SK-N-SH (cell line): ENCODE data around the gene CUX1. TPM values are rescaled to one million over a fixed set of nuclear protein-coding genes. Genes with fewer than 3 reads are reported as not detected.

ENCODE experiments used
- CTCF ChIA-PET: fragments of 300-600, 350-600 bp; formaldehyde crosslinking; extraction: SDS; loops from one replicate; lab custom pipeline; 2021; lab: Yijun Ruan, JAX
- POLR2A ChIA-PET: fragments of 350-600 bp; sonication (Branson Sonifier 250); formaldehyde crosslinking; extraction: SDS; loops from one replicate; lab custom pipeline; 2020; ENCODE audit warnings: antibody characterized with exemption, inconsistent platforms; lab: Yijun Ruan, JAX
- DNase-seq: peaks from one replicate; pipeline ENCODE4 v3.0.0; 2012
- H2AFZ ChIP-seq: fragments of 200-600 bp; sonication (generic); 2 replicates; pipeline ENCODE4 v1.8.1; 2016; ENCODE audit warnings: antibody characterized with exemption, mild to moderate bottlenecking, low read depth
- H3F3A ChIP-seq: fragments of 200-600 bp; sonication (generic); replicated peaks from 2 replicates; pipeline ENCODE3; 2016; ENCODE audit warnings: antibody characterized with exemption, mild to moderate bottlenecking; ENCODE audit not compliant: insufficient read depth
- H3K27ac ChIP-seq, 2 experiments: fragments of 200-500 bp in 1 of 2; fragments of 200-600 bp in 1 of 2; sonication (Bioruptor generic) in 1 of 2; sonication (generic), shearing (Covaris generic) in 1 of 2; 2 replicates each; pipeline versions ENCODE4 v1.5.1 to v1.6.1; 2014 to 2016; ENCODE audit warnings: low read depth in 2 of 2, inconsistent platforms in 1 of 2, low read length in 1 of 2, mild to moderate bottlenecking in 1 of 2, mixed read lengths in 1 of 2
- H3K27me3 ChIP-seq: fragments of 200-600 bp; sonication (generic), shearing (Covaris generic); 2 replicates; pipeline ENCODE4 v1.6.1; 2016; ENCODE audit warnings: mixed run types; ENCODE audit not compliant: insufficient read depth
- H3K36me3 ChIP-seq, 2 experiments: fragments of 200-500 bp in 1 of 2; fragments of 200-600 bp in 1 of 2; sonication (Bioruptor generic) in 1 of 2; sonication (generic) in 1 of 2; replicated peaks in 1 of 2; 2 replicates each; pipeline versions ENCODE3 to v1.5.1; 2014 to 2016; ENCODE audit warnings: low read length in 1 of 2, mild to moderate bottlenecking in 1 of 2; ENCODE audit not compliant: insufficient read depth in 2 of 2, control insufficient read depth in 1 of 2
- H3K4me1 ChIP-seq, 2 experiments: fragments of 200-500 bp in 1 of 2; fragments of 200-600 bp in 1 of 2; sonication (Bioruptor generic) in 1 of 2; sonication (generic), shearing (Covaris generic) in 1 of 2; 2 replicates each; pipeline versions ENCODE4 v1.5.1 to v1.6.1; 2014 to 2016; ENCODE audit warnings: low read depth in 1 of 2, low read length in 1 of 2, mixed run types in 1 of 2; ENCODE audit not compliant: insufficient read depth in 2 of 2, control insufficient read depth in 1 of 2
- H3K4me2 ChIP-seq: fragments of 200-600 bp; sonication (generic), shearing (Covaris generic); 2 replicates; pipeline ENCODE4 v1.6.1; 2017; ENCODE audit warnings: mixed run types
- H3K4me3 ChIP-seq, 2 experiments: fragments of 200-500 bp in 1 of 2; fragments of 200-600 bp in 1 of 2; sonication (Bioruptor generic) in 1 of 2; sonication (generic), shearing (Covaris generic) in 1 of 2; 2 replicates each; pipeline versions ENCODE4 v1.5.1 to v1.8.1; 2014 to 2016; ENCODE audit warnings: low read depth in 2 of 2, inconsistent platforms in 1 of 2, low read length in 1 of 2, mild to moderate bottlenecking in 1 of 2, mixed read lengths in 1 of 2, moderate library complexity in 1 of 2
- H3K79me2 ChIP-seq: fragments of 200-600 bp; sonication (generic); 2 replicates; pipeline ENCODE4 v1.8.1; 2017; ENCODE audit warnings: mild to moderate bottlenecking; ENCODE audit not compliant: insufficient read depth
- H3K9ac ChIP-seq: fragments of 200-600 bp; sonication (generic); 2 replicates; pipeline ENCODE4 v1.6.1; 2017; ENCODE audit warnings: mixed run types
- H3K9me2 ChIP-seq: fragments of 200-600 bp; sonication (generic); 2 replicates; pipeline ENCODE4 v1.6.1; 2017; ENCODE audit warnings: mixed run types
- H3K9me3 ChIP-seq: fragments of 200-600 bp; sonication (generic); 2 replicates; pipeline ENCODE4 v1.6.1; 2017; ENCODE audit warnings: mixed run types, mild to moderate bottlenecking, moderate library complexity
- H4K20me1 ChIP-seq: fragments of 200-600 bp; sonication (generic); 2 replicates; pipeline ENCODE4 v1.6.1; 2017; ENCODE audit warnings: mild to moderate bottlenecking, mixed run types; ENCODE audit not compliant: insufficient read depth
- CHD2 ChIP-seq: fragments of 150-350 bp; IDR thresholded peaks from 2 replicates; pipeline ENCODE4 v1.6.1; 2018; ENCODE audit warnings: low read length; ENCODE audit not compliant: partially characterized antibody
- EP300 ChIP-seq, 2 experiments: IDR thresholded peaks; 2 replicates each; pipeline versions ENCODE4 v1.4.0 to v1.6.1; 2012; ENCODE audit warnings: borderline replicate concordance in 1 of 2, low read depth in 1 of 2, low read length in 1 of 2
- EZH2phosphoT487 ChIP-seq: fragments of 200-600 bp; sonication (generic); IDR thresholded peaks from 2 replicates; pipeline ENCODE4 v1.6.1; 2017; ENCODE audit warnings: low read depth, mixed run types, mild to moderate bottlenecking, antibody characterized with exemption, moderate library complexity, borderline replicate concordance
- FOSL2 ChIP-seq: IDR thresholded peaks from 2 replicates; pipeline ENCODE4 v1.4.0; 2012; ENCODE audit warnings: low read depth, mild to moderate bottlenecking, moderate library complexity, borderline replicate concordance
- FOXJ3 ChIP-seq: sonication (generic); formaldehyde crosslinking; IDR thresholded peaks from 2 replicates; pipeline ENCODE4 v1.5.1; 2020; ENCODE audit warnings: mild to moderate bottlenecking, missing genetic modification reagents
- FOXM1 ChIP-seq: IDR thresholded peaks from 2 replicates; pipeline ENCODE4 v1.4.0; 2012; ENCODE audit warnings: low read depth, mild to moderate bottlenecking
- GABPA ChIP-seq: IDR thresholded peaks from 2 replicates; pipeline ENCODE4 v1.4.0; 2012; ENCODE audit warnings: low read depth, mild to moderate bottlenecking
- MEF2A ChIP-seq: IDR thresholded peaks from 2 replicates; pipeline ENCODE4 v1.4.0; 2012; ENCODE audit warnings: low read depth, borderline replicate concordance
- MXI1 ChIP-seq: IDR thresholded peaks from 2 replicates; pipeline ENCODE4 v1.6.1; 2012; ENCODE audit warnings: mild to moderate bottlenecking, low read depth, low read length, improper control_type of control experiment
- NFIC ChIP-seq: IDR thresholded peaks from 2 replicates; pipeline ENCODE4 v1.4.0; 2012; ENCODE audit warnings: borderline replicate concordance
- NRF1 ChIP-seq: IDR thresholded peaks from 2 replicates; pipeline ENCODE4 v1.6.1; 2012; ENCODE audit warnings: low read depth, mild to moderate bottlenecking, low read length
- PBX3 ChIP-seq: IDR thresholded peaks from 2 replicates; pipeline ENCODE4; 2012
- RAD21 ChIP-seq: IDR thresholded peaks from 2 replicates; pipeline ENCODE4 v1.6.1; 2012; ENCODE audit warnings: mild to moderate bottlenecking, low read length
- RCOR1 ChIP-seq: fragments of 150-350 bp; IDR thresholded peaks from 2 replicates; pipeline ENCODE4 v1.6.1; 2017; ENCODE audit warnings: antibody characterized with exemption, low read length
- SMC3 ChIP-seq: IDR thresholded peaks from 2 replicates; pipeline ENCODE4 v1.6.1; 2012; ENCODE audit warnings: low read depth, low read length, improper control_type of control experiment
- TAF1 ChIP-seq: IDR thresholded peaks from 2 replicates; pipeline ENCODE4 v1.6.1; 2012; ENCODE audit warnings: low read depth, mild to moderate bottlenecking, low read length, moderate library complexity, borderline replicate concordance
- TCF12 ChIP-seq: IDR thresholded peaks from 2 replicates; pipeline ENCODE4 v1.4.0; 2012
- TEAD4 ChIP-seq: IDR thresholded peaks from 2 replicates; pipeline ENCODE4 v1.4.0; 2012; ENCODE audit warnings: mild to moderate bottlenecking, borderline replicate concordance; ENCODE audit not compliant: insufficient read depth
- USF2 ChIP-seq: fragments of 150-350 bp; IDR thresholded peaks from 2 replicates; pipeline ENCODE4 v1.6.1; 2017; ENCODE audit warnings: antibody characterized with exemption, low read length, low read depth, borderline replicate concordance
- YY1 ChIP-seq: IDR thresholded peaks from 2 replicates; pipeline ENCODE4 v1.4.0; 2012; ENCODE audit warnings: low read depth, mild to moderate bottlenecking
- ZBTB33 ChIP-seq: IDR thresholded peaks from 2 replicates; pipeline ENCODE4 v1.4.0; 2012; ENCODE audit warnings: low read depth, borderline replicate concordance
- WGBS: methylation state at CpG from one replicate; pipeline ENCODE4 v1.1.6; 2017; ENCODE audit warnings: low lambda C conversion rate; 5-methylcytosine and 5-hydroxymethylcytosine counted together
- polyA plus RNA-seq, 3 experiments: library from polyadenylated mRNA; depleted of rRNA; stranded (reverse); fragments of >200 nt; gene quantifications; 2 replicates each; pipeline ENCODE4 v1.2.3, GENCODE V29; 2012
- TF ChIP-seq, protein P1 (sequence below): IDR thresholded peaks from 2 replicates; pipeline ENCODE4 v1.4.0; 2012; ENCODE audit warnings: low read depth
- TF ChIP-seq, protein P2 (sequence below): fragments of 150-350 bp; IDR thresholded peaks from 2 replicates; pipeline ENCODE4 v1.6.1; 2016; ENCODE audit warnings: mild to moderate bottlenecking, low read depth, low read length

CUX1 gene
- polyA plus RNA-seq, 1 of the 3 experiments (the other 2 are of a cell fraction), result 68.6 TPM

- ChIA-PET POLR2A (no interaction called here), CTCF (interaction anchor here (0.7 to 1.1 kb wide), 2 partner anchors 80 to 147 kb away, joined by 3 read pairs; no protein-coding TSS in a partner anchor)
- H3K27ac ChIP-seq, result no peak overlapping the region
- no peak overlapping the region for H2AFZ ChIP-seq
- no peak for DNase-seq
- H3K4me3 ChIP-seq, result no peak overlapping the region
- 97% methylated on average over 36 of the region's 36 CpGs for WGBS
- H3K36me3 ChIP-seq, result peaks cover 15 to 57% of the 10 kb centered on the region in 2 experiments
- H3K27me3 ChIP-seq, result no peaks in the 10 kb centered on the region
- H4K20me1 ChIP-seq, result no peaks in the 10 kb centered on the region
- H3K9me2 ChIP-seq, result no peaks in the 10 kb centered on the region
- H3K4me2 ChIP-seq, result no peak overlapping the region
- H3K9ac ChIP-seq, result no peak overlapping the region
- H3K4me1 ChIP-seq, result no peaks in the 10 kb centered on the region
- H3F3A ChIP-seq, result peaks cover 16% of the 10 kb centered on the region
- no peak for TF ChIP-seq TAF1
- no peak for TF ChIP-seq NRF1
- TF ChIP-seq SMC3, result no peak
- TF ChIP-seq MXI1, result no peak
- no peak for TF ChIP-seq TEAD4
- TF ChIP-seq NFIC, result no peak
- TF ChIP-seq YY1, result no peak
- no peak for TF ChIP-seq GABPA
- TF ChIP-seq TCF12, result no peak
- no peak for TF ChIP-seq FOXJ3 (CRISPR knock-in tag)
- no peak for TF ChIP-seq PBX3
- no peaks in the 10 kb centered on the region for H3K9me3 ChIP-seq
- H3K79me2 ChIP-seq, result no peaks in the 10 kb centered on the region
Observed at GRCh38 chr7:102111061-102112041, 293.9 kb downstream of the CUX1 start.

DNA sequence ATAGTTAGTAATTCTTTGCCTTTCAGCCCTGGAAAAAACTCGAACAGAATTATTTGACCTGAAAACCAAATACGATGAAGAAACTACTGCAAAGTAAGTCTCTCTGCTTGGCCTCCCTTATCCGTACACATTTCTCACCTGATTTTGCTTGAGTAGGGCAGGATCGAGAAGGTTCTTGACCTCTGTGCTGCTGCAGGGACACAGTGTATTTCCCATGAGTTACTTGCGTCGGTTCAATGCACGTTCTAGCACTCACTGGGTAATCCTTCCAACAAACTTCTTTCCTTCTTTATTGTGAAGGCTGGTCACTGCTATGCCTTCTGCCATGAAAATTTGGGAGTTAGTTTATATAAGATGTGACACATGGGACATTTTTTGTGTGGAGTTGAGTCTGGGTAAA lies 297.8 kb downstream of the CUX1 start:
- Histone ChIP-seq H3K9ac (no peak overlapping the region), H3K4me1 (peaks cover 11 to 12% of the 10 kb centered on the region in 2 experiments; a peak in 3 of 4 replicates), H3K4me2 (no peak overlapping the region), H3K79me2 (peaks cover 9% of the 10 kb centered on the region; the same call in 1 of the 2 replicates), H3F3A (peaks cover 9% of the 10 kb centered on the region), H4K20me1 (no peaks in the 10 kb centered on the region), H3K4me3 (no peak overlapping the region), H2AFZ (no peak overlapping the region), H3K9me3 (no peaks in the 10 kb centered on the region), H3K36me3 (peaks cover 12 to 50% of the 10 kb centered on the region in 2 experiments), H3K27me3 (no peaks in the 10 kb centered on the region), H3K27ac (no peak overlapping the region), H3K9me2 (no peaks in the 10 kb centered on the region)
- TF ChIP-seq ZBTB33 (no peak), MXI1 (no peak), EP300 (IDR thresholded peaks at IDR 0.05; ENCODE audit: borderline replicate concordance in 1 of 2, low read depth in 1 of 2, low read length in 1 of 2) (no peak), USF2 (no peak), FOXM1 (no peak), FOSL2 (no peak), RCOR1 (no peak), CHD2 (no peak), MEF2A (no peak), EZH2phosphoT487 (no peak), RAD21 (no peak), YY1 (no peak)
- TF ChIP-seq, protein P1, sequence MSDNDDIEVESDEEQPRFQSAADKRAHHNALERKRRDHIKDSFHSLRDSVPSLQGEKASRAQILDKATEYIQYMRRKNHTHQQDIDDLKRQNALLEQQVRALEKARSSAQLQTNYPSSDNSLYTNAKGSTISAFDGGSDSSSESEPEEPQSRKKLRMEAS, result no peak
- TF ChIP-seq, protein P2, sequence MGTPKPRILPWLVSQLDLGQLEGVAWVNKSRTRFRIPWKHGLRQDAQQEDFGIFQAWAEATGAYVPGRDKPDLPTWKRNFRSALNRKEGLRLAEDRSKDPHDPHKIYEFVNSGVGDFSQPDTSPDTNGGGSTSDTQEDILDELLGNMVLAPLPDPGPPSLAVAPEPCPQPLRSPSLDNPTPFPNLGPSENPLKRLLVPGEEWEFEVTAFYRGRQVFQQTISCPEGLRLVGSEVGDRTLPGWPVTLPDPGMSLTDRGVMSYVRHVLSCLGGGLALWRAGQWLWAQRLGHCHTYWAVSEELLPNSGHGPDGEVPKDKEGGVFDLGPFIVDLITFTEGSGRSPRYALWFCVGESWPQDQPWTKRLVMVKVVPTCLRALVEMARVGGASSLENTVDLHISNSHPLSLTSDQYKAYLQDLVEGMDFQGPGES, result no peak
- DNase-seq, result no peak
- ChIA-PET POLR2A (no interaction called here), CTCF (no interaction called here)
- WGBS, result 92% methylated on average over 7 of the region's 7 CpGs
